Prostate gland (tissue), 2 donors: Measurements from ENCODE around the gene FAM83F. TPM values are rescaled to one million over a fixed set of nuclear protein-coding genes. Genes with fewer than 3 reads are reported as not detected.

ENCODE experiments used
- DNase-seq: peaks from one replicate; pipeline ENCODE4 v3.0.0-alpha.2; 2019; ENCODE audit warnings: low spot score
- H3K27ac ChIP-seq, 2 donors: fragments of 200-600 bp; sonication (generic); 2 replicates each; pipeline ENCODE4 v1.5.1; 2017 to 2019
- H3K27me3 ChIP-seq: fragments of 200-600 bp; sonication (generic); replicated peaks from 2 replicates; pipeline ENCODE4 v1.5.1; 2019; ENCODE audit not compliant: insufficient read depth
- H3K36me3 ChIP-seq, 2 donors: fragments of 200-600 bp; sonication (generic); 1 replicate in 1 of 2; 2 replicates in 1 of 2; pipeline versions ENCODE4 v1.5.1 to v1.8.1; 2017 to 2019
- H3K4me1 ChIP-seq: fragments of 200-600 bp; sonication (generic); replicated peaks from 2 replicates; pipeline ENCODE4 v1.5.1; 2019
- H3K4me3 ChIP-seq, 2 donors: fragments of 200-600 bp; sonication (generic); 2 replicates each; pipeline ENCODE4 v1.5.1; 2017 to 2019
- H3K9me3 ChIP-seq: fragments of 200-600 bp; sonication (generic); 2 replicates; pipeline ENCODE4 v1.5.1; 2017
- POLR2A ChIP-seq: fragments of 450-650 bp; IDR thresholded peaks from one replicate; pipeline ENCODE4 v1.6.1; 2016; ENCODE audit warnings: antibody characterized with exemption, mild to moderate bottlenecking
- POLR2AphosphoS5 ChIP-seq: sonication (generic); formaldehyde crosslinking; IDR thresholded peaks from one replicate; pipeline ENCODE4 v1.6.1; 2017; ENCODE audit warnings: antibody characterized with exemption
- WGBS: methylation state at CpG from one replicate; pipeline ENCODE4 v1.1.5; 2018; 5-methylcytosine and 5-hydroxymethylcytosine counted together
- intact Hi-C: fragments of 100-400 bp; cut with DNase I; formaldehyde crosslinking; loops from one replicate; pipeline ENCODE4 v1.14.2; 2022
- total RNA-seq, 2 donors: library from RNA; depleted of rRNA; stranded (reverse); fragments of >200 nt; gene quantifications; one replicate each; pipeline ENCODE4 v1.1.0, GENCODE V29; 2016
- TF ChIP-seq, protein P1 (sequence below), 4 experiments: fragments of 200-600 bp in 2 of 4; fragments of 450-650 bp in 2 of 4; sonication (generic) in 2 of 4; IDR thresholded peaks; 1 replicate in 3 of 4; 2 replicates in 1 of 4; pipeline ENCODE4 v1.5.1; 2016 to 2019; ENCODE audit warnings: antibody characterized with exemption in 4 of 4, mild to moderate bottlenecking in 2 of 4, moderate library complexity in 2 of 4

Gene FAM83F
- total RNA-seq, 2 donors from 2014 or later: 26.2 to 28.6 TPM

DNA sequence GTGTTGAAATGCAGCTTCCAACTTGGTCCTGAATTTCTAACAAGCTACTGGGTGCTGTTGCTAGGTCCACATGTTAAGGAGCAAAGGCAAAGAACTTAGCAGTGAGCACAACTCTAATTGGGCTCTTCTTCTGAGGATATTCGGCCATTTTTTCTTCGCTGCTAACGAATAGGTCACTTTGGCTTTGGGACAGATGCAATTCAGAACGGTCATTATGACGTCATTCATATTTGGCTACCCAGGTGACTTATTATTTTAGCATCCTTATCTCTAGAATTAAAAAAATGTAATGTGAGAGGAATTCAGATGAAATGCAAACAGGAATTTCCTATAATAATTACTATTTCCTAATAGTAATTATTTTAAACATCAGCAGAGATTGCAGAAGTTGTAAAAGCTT, 20.7 kb upstream of the FAM83F start:
- Histone ChIP-seq H3K27me3 (no peaks in the 10 kb centered on the region), H3K4me3 (no peak overlapping the region), H3K36me3 (no peaks in the 10 kb centered on the region), H3K4me1 (no peaks in the 10 kb centered on the region), H3K9me3 (no peaks in the 10 kb centered on the region), H3K27ac (no peak overlapping the region)
- TF ChIP-seq, protein P1, sequence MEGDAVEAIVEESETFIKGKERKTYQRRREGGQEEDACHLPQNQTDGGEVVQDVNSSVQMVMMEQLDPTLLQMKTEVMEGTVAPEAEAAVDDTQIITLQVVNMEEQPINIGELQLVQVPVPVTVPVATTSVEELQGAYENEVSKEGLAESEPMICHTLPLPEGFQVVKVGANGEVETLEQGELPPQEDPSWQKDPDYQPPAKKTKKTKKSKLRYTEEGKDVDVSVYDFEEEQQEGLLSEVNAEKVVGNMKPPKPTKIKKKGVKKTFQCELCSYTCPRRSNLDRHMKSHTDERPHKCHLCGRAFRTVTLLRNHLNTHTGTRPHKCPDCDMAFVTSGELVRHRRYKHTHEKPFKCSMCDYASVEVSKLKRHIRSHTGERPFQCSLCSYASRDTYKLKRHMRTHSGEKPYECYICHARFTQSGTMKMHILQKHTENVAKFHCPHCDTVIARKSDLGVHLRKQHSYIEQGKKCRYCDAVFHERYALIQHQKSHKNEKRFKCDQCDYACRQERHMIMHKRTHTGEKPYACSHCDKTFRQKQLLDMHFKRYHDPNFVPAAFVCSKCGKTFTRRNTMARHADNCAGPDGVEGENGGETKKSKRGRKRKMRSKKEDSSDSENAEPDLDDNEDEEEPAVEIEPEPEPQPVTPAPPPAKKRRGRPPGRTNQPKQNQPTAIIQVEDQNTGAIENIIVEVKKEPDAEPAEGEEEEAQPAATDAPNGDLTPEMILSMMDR (IDR thresholded peaks at IDR 0.05): no peak
- no peak for TF ChIP-seq POLR2A
- TF ChIP-seq POLR2AphosphoS5: no peak
- intact Hi-C loops: no loop called here
- DNase-seq: no peak
- WGBS: 83% methylated on average over 5 of the region's 5 CpGs

DNA sequence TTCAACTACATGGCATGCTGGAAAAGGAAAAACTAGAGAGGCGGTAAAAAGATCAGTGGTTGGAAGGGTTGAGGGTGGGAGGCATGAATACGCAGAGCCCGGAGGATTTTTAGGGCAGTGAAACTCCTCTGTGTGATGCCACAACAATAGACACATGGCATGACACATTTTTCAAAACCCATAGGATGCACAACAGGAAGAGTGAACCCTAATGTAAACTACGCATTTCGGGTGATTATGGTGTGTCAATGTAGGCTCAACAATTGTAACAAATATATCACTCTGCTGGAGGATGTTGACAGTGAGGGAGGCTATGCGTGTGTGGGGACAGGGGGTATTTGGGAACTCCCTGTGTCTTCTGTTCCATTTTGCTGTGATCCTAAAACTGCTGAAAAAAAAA, 15.7 kb upstream of the FAM83F start:
- no peak for TF ChIP-seq POLR2A
- TF ChIP-seq POLR2AphosphoS5: no peak
- TF ChIP-seq, protein P1 (IDR thresholded peaks at IDR 0.05): no peak
- Histone ChIP-seq H3K27ac (no peak overlapping the region), H3K27me3 (no peaks in the 10 kb centered on the region), H3K9me3 (no peaks in the 10 kb centered on the region), H3K36me3 (no peaks in the 10 kb centered on the region), H3K4me3 (no peak overlapping the region), H3K4me1 (no peaks in the 10 kb centered on the region)
- no peak for DNase-seq
- whole genome bisulfite sequencing: 77% methylated on average over 6 of the region's 6 CpGs
- intact Hi-C loops: no loop called here

DNA sequence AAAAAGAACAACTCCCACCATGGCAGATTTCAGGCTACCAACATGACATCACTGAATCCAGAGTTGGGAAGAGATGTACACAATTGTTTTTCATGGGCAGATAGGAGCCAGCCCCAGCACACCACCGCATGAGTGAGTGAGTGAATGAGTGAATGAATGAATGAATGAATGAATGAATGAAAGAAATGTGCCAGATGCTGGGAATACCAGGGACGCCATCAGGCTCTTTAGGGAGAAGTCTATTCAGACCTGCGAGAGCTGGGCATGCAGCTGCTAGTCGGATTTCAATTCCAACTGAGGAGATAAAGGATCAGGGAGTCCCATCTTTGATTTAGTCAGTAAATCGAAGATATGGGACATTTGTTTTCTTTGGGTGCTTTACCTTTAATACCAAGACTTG, 15.3 kb upstream of the FAM83F start:
- Histone ChIP-seq H3K27ac (no peak overlapping the region), H3K36me3 (no peaks in the 10 kb centered on the region), H3K9me3 (no peaks in the 10 kb centered on the region), H3K4me1 (no peaks in the 10 kb centered on the region), H3K4me3 (no peak overlapping the region), H3K27me3 (no peaks in the 10 kb centered on the region)
- WGBS: 63% methylated on average over 5 of the region's 5 CpGs
- no peak for DNase-seq
- intact Hi-C loops: no loop called here
- TF ChIP-seq POLR2AphosphoS5 (no peak), POLR2A (no peak)
- TF ChIP-seq, protein P1 (IDR thresholded peaks at IDR 0.05): no peak

DNA sequence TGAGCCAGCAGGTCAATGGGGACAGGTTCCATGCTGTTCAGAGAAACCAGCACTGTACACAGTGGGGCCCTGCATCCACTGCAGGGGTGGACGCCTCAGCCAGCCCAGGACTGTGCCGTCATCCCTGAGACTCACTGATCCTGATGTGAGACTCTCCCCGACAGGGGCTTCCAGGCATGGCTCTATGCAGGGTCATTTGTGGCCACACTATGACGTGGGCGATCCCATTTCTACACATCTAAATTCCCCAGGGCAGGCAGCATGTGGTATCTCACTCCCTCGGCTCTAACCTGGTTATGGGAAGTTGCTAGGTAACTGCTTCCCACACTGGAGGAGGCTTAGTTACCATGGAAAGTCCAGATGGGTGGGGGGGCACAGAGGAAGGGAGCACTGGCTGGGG, 14.2 kb upstream of the FAM83F start:
- no peak for DNase-seq
- H3K36me3 ChIP-seq: no peaks in the 10 kb centered on the region
- H3K4me1 ChIP-seq: no peaks in the 10 kb centered on the region
- WGBS: 78% methylated on average over 6 of the region's 6 CpGs
- intact Hi-C loops: no loop called here
- no peak overlapping the region for H3K4me3 ChIP-seq
- no peak overlapping the region for H3K27ac ChIP-seq
- H3K9me3 ChIP-seq: no peaks in the 10 kb centered on the region
- TF ChIP-seq POLR2AphosphoS5 (no peak), POLR2A (no peak)
- TF ChIP-seq, protein P1 (IDR thresholded peaks at IDR 0.05): no peak
- no peaks in the 10 kb centered on the region for H3K27me3 ChIP-seq

DNA sequence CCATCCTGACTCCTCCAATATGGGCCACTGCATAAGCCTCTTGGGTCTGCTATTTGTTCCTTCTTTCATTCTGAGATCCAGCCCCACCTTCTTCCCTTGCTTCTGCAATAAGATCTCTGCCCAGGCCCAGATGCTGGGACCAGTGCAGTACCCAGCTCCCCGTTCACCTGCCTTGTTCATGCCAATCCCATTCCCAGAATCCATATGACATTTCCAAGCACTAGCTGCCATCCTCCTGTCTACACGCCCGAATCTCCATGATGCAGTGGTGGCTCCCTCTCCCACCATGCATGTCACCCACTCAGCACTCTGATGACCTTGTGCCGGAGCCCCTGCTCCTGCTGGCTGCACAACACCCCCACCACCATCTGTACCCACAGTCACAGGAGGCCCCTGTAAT, 11.4 kb upstream of the FAM83F start:
- intact Hi-C loops: no loop called here
- no peaks in the 10 kb centered on the region for H3K27me3 ChIP-seq
- WGBS: 98% methylated on average over 4 of the region's 4 CpGs

More for the DNA sequence above, 11.4 kb upstream of the FAM83F start:
- Histone ChIP-seq H3K27ac (no peak overlapping the region), H3K9me3 (no peaks in the 10 kb centered on the region), H3K4me3 (no peak overlapping the region), H3K36me3 (no peaks in the 10 kb centered on the region), H3K4me1 (no peaks in the 10 kb centered on the region)
- TF ChIP-seq POLR2AphosphoS5 (no peak), POLR2A (no peak)
- TF ChIP-seq, protein P1 (IDR thresholded peaks at IDR 0.05): no peak
- DNase-seq: no peak
